ENCODE data around the gene STXBP3.

Gene STXBP3

DNA sequence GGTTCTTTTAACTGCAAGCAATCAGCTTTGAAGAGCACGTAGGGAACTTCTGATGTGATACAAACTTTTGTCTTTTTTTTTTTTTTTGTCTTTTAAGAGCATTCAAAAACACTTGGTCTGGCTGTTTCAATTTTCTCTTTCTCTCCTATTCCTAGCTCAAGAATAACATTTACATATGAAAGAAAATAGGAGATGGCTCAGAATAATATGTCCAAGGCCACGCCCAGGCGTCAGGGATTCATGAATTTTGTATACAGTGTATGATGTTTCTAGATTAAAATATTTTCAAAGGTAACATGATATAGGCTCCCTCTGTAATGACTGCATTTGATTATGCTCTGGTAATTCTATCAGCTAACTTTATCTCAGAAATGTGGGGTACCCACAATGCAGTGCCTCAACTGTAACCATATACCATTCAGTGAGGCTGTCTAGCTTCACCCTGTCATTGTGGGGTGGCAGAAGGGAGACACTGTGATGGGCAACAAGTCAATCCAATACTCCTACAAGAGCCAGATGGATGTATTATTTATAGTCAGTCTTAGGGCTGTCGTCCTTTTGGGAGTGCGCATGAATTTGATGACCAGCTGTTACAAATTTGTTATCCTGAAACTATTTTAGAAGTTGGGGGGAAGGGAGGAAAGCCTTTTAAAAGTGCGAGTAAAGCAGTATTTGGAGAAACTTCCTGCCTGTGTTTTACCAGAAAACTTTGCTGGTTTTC is 111.9 kb downstream of the STXBP3 start:
- TF ChIP-seq, protein P1, sequence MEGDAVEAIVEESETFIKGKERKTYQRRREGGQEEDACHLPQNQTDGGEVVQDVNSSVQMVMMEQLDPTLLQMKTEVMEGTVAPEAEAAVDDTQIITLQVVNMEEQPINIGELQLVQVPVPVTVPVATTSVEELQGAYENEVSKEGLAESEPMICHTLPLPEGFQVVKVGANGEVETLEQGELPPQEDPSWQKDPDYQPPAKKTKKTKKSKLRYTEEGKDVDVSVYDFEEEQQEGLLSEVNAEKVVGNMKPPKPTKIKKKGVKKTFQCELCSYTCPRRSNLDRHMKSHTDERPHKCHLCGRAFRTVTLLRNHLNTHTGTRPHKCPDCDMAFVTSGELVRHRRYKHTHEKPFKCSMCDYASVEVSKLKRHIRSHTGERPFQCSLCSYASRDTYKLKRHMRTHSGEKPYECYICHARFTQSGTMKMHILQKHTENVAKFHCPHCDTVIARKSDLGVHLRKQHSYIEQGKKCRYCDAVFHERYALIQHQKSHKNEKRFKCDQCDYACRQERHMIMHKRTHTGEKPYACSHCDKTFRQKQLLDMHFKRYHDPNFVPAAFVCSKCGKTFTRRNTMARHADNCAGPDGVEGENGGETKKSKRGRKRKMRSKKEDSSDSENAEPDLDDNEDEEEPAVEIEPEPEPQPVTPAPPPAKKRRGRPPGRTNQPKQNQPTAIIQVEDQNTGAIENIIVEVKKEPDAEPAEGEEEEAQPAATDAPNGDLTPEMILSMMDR (IDR thresholded peaks at IDR 0.05; ENCODE audit: low read depth, low read length, missing control alignments), result no peak

More for the DNA sequence above, 111.9 kb downstream of the STXBP3 start:
- no peak for DNase-seq (ENCODE audit: low read depth)
- no peak overlapping the region for H3K4me3 ChIP-seq (ENCODE audit: low read depth, low read length)
